GM08714 (cell line): ENCODE measurements around the gene KRTDAP.

ENCODE experiments used
- H3K4me3 ChIP-seq: fragments of 200-500 bp; sonication (Bioruptor generic); 2 replicates; pipeline ENCODE4 v1.5.1; 2014; ENCODE audit warnings: mild to moderate bottlenecking, low read length, inconsistent platforms
- ZNF274 ChIP-seq: IDR thresholded peaks from 2 replicates; pipeline ENCODE4 v1.6.1; 2012; ENCODE audit warnings: mild to moderate bottlenecking, low read depth, low read length

Gene KRTDAP, protein sequence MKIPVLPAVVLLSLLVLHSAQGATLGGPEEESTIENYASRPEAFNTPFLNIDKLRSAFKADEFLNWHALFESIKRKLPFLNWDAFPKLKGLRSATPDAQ

DNA sequence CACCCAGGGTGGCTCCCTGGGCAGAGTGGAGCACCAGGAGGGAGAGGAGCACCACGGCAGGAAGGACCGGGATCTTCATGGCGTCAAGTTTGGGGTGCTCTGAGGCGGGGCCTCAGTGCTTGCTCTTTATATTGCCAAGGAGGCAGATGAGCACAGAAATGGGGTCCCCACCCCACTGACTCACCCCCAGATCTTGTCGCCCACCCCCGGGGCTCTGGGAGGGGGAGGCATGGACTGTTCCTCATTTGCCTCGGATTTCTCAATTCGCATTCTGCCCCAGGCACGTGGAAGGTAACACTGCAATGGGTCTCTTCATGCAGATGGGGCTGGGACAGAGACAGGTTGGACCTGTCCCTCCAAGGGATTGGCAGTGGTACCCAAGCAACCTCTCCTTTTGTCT, at the start of gene KRTDAP:
KRTDAP (minus strand) TSS at position 101 of the 400 bp plus-strand sequence; CDS start at position 79, 22 bp downstream.
- TF ChIP-seq ZNF274, result no peak
- H3K4me3 ChIP-seq, result no peak within 1 kb of the TSS

DNA sequence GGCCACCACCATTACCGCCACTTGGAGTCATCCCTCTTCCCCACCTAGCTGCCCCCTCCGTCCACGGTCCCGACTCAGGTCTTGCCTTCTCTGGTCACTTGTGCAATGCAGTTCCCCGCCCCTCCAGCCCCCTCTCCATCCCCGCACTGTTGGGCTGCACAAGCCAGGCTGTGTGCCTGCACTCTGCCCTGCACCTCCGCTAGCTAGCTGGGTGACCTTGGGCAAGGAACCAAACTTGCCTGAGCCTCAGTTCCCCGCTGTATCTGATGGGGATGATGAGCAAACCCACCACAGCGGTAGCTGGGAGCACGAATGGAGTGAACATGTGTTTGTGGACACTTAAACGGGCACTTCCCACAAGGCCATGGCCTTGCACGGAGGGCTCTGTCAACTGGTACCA, 49.6 kb upstream of the KRTDAP start:
- H3K4me3 ChIP-seq, result no peak overlapping the region
- TF ChIP-seq ZNF274, result no peak

DNA sequence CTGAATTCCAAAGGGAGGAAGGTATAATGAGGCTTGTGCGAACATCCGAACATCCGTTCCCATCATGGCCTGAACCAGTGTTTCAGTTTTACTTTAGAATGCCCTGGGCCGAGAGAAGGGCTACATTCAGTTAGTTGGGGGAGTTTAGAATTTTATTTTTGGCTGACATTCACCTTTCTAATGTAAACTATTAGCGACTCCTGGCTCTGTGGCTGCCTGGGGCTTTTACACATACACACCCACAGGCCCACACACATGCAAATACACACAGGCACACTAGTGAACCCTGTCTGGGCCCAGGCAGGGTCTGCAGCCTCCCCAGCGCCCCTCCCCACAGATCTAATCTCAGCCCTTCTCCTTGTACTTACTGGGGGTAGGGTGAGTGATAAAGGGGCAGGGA, 49.0 kb upstream of the KRTDAP start:
- no peak overlapping the region for H3K4me3 ChIP-seq
- no peak for TF ChIP-seq ZNF274

DNA sequence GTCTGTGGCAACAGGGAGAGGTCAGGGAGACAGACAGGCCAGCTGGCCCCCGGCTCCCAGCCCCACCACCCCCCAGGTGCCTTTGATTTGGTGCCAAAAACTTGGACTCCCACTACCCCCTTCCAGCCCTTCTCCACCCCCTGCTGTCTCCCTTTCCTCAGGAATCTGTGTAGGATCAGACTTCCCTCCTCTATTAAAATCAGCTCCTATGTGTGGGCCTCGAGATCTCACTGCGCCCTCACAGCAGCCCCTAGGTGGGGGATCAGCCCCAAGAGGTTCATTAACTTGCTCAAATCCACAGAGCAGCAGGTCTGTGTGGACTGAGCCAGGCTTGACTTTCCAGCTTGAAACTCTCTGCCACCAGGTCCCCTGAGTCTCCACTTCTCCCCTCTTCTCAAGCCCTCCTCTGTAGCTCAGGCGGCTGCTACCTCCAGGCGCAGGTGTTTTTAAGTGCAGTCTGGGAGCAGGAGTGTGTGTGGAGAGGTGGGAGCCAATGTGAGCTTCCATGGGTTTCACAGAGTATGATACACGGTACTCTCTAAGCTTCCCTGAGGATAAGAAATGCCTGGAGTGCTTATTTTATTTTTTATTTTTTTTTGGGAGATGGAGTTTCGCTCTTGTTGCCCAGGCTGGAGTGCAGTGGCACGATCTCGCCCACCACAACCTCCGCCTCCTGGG, 44.7 kb upstream of the KRTDAP start:
- no peak for TF ChIP-seq ZNF274
- H3K4me3 ChIP-seq, result no peak overlapping the region

- H3K4me3 ChIP-seq, result no peak overlapping the region
- no peak for TF ChIP-seq ZNF274
Observed at GRCh38 chr19:35533822-35534392, 43.6 kb upstream of the KRTDAP start.

GRCh38 chr19:35533201-35533821, 43.0 kb upstream of the KRTDAP start, which contains the start of gene GAPDHS:
GAPDHS (plus strand) TSS chr19:35533456; CDS start chr19:35533528, 72 bp downstream.
- no peak for TF ChIP-seq ZNF274
- H3K4me3 ChIP-seq, result no peak within 1 kb of the TSS

DNA sequence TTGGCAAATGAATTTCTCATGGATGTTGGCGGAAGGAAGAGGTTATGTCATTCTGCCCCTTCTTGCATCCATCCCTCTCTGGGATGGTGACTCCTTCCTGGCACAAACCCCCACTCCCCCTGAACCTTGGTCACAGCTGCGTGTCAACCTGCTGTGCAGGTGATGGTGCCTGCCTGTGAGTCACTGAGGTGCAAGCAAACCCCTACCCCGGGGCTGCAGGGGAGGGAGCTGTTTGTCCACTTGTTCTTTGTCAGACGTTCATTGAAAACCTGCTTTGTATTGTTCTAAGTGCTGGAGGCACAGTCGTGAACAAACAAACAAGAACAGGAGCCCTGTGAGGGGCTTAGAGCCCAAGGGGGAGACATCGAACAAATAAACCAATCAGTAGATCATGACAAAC, 41.0 kb upstream of the KRTDAP start:
- TF ChIP-seq ZNF274, result no peak
- no peak overlapping the region for H3K4me3 ChIP-seq

DNA sequence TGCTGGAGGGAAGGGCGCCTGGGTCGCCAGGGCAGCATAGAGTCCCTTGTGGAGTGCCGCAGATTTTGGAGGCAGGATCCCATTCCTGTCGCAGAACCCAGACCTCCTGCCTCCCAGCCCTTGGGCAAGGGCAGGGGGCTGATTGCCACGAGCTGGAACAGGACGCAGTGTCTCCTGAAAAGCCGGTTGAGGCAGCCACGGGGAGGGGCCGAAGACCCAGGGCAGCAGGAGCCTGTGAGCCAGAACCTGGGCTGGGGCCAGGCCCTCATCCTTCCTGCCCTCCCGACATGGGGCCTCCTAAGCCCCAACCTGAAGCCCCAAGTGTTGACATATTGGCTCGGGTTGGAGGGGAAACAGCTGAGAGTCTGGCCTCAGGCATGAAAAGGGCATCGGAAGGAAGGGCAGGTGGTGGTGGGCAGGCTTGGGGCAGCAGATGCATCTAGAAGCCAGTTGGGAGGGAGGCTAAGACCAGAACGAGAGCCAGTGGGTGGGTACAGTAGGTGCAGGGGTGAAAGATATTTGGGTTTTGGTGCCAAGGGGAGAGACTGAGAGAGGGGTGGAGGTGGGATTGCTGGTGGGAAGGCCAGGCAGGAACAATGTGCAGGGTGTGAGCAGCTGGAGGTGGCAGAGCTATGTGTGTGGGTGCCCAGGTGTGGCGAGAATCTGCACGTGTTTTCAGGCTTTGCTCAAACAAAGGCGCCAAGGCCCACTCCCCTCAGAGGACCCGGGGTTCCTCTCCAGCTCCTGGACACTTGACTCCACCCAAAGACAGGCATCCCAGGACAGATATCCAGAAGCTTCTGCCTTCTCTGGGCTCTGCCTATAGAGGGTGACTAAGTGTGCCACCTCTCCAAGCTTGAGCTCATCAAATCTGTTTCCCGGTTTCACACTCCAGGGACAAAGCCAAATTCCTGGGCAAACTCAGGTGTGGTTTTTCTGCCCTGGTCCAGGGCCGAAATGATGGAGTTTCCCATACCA, 39.3 kb upstream of the KRTDAP start:
- no peak overlapping the region for H3K4me3 ChIP-seq
- no peak for TF ChIP-seq ZNF274

DNA sequence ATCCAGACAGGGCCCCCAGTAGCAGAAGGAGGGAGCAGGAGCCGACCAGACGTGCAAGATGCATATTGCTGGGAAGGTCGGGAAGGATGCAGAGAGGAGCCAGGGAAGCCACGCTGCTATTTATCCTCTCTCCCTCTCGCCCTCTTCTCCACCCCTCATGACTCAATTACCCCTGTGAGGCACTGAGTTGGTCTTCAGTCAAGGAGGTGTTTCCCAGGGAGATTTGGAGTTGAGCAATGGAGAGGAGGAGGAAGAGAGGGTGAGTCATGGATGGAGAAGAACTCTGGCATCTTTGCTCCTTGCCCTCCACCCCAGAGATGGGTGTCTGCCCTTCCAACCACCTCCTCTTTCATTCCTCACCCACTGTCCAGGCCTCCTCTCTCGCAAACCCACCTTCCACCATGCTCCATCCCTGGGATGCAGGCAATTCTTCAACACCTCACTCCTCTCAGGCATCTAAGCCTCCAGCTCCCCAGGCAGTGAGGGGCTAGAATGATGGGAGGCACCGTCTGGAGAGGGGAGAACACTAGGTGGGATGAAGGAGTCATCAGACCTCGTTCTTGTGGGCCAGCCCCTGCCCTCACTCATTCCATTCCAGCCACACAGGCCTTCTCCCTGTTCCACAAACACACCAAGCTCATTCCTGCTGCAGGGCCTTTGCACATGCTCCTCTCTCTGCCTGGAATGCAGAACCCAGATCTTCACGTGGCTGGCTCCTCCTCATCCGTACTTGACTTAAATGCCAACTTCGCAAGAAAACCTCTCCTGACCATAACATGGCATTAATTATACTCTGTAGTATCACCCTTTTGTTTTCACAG, 38.2 kb upstream of the KRTDAP start, which contains the start of gene SBSN:
SBSN (minus strand) TSS at position 94 of the 821 bp plus-strand sequence; CDS start at position 64, 30 bp downstream.
- H3K4me3 ChIP-seq, result no peak within 1 kb of the TSS
- no peak for TF ChIP-seq ZNF274

- TF ChIP-seq ZNF274, result no peak
- H3K4me3 ChIP-seq, result no peak overlapping the region
Observed at GRCh38 chr19:35525873-35526272, 35.6 kb upstream of the KRTDAP start.

DNA sequence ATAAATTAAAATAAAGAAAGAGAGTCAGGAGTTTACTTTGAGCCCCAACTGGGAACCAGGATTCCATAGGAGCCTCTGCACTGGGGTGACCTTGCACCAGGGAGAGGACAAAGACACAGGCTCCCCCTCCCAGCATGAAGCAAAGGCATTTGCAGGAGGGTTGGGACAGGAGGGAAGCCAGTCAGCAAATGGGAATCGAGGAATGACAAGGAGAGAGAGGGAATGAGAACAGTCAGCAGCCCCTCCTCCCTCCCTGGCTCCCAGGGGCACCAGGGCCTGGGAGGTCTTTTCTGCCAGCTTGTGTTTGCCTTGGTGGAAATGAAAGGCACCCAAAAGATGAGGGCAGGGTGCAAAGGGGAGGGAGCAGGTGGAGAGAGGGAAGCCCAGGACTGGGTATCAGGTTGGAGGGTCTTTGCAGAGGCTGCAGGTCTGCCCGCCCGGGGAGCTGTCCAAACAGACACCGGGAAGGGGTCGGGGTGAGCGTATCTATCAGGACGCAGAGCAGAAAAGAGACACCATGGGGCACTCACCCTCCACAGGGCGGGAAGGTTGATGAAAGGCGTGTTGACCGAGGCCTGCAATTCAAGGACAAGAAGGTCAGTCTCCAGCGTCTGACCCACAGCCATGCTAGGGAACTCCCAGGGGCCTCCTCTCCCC, 34.0 kb upstream of the KRTDAP start:
- no peak for TF ChIP-seq ZNF274
- H3K4me3 ChIP-seq, result no peak overlapping the region

- H3K4me3 ChIP-seq, result no peak overlapping the region
- TF ChIP-seq ZNF274, result no peak
Observed at GRCh38 chr19:35522745-35523327, 32.6 kb upstream of the KRTDAP start.

DNA sequence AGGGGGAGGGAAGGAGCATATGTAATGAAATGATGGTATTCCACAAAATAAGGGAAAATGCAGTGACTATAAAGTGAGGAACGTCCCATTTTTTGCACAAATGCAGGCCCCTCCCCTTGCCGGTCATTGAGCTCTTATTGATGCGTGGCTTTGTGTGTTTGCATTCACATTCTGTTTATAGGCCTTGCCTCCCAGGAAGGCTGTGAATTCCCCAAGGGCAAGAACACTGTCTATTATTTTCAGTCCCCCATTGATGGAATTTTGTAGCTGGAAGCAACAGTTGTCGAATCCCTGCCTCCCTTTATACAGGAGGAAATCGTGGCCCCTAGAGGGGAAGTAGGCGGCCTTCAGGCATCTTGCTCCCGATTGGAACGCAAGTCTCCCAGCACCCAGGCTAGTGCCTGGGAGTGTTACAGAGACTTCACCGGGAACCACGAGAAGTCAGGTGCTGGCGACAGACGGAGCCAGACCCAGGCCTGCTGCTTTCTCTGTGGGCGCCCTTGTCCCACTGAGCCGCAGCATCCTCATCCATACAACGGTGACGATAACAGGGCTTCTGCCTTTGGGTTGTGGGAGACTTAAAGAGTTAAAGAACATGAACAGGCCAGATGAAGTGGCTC, 31.0 kb upstream of the KRTDAP start:
- no peak for TF ChIP-seq ZNF274
- no peak overlapping the region for H3K4me3 ChIP-seq
